ENCODE results near the gene KCTD17. TPM values are rescaled to one million over a fixed set of nuclear protein-coding genes. Genes with fewer than 3 reads are reported as not detected.

Gene KCTD17
- total RNA-seq, 1 donor from 2014 or later, result 46.9 TPM

DNA sequence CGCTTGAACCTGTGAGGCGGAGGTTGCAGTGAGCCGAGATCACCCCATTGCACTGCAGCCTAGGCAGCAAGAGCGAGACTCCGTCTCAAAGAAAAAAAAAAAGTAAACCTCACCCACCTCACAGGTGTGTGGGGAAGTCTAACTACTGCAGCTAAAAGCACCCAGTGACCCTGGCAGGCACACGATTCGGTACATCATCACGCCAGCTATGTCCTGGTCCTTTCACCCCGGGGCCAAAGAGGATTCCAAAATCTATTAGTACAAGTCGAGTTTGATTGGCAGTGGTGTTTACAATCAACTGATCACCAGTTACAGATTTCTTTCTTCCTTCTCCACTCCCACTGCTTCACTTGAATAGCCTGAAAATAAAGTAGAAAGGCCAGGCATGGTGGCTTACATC is 38.6 kb upstream of the KCTD17 start:
- Mint-ChIP-seq H3K27me3 (ENCODE audit: unreplicated experiment) (peaks cover 3% of the 10 kb centered on the region), H3K9me3 (ENCODE audit: unreplicated experiment) (no peaks in the 10 kb centered on the region), H3K36me3 (ENCODE audit: low read depth, unreplicated experiment) (no peaks in the 10 kb centered on the region), H3K4me3 (ENCODE audit: unreplicated experiment) (no peak overlapping the region), H3K27ac (ENCODE audit: unreplicated experiment) (no peak overlapping the region), H3K4me1 (ENCODE audit: unreplicated experiment) (peaks cover 27% of the 10 kb centered on the region)
- DNase-seq (ENCODE audit: low spot score), result no peak
- TF ChIP-seq, protein P1, sequence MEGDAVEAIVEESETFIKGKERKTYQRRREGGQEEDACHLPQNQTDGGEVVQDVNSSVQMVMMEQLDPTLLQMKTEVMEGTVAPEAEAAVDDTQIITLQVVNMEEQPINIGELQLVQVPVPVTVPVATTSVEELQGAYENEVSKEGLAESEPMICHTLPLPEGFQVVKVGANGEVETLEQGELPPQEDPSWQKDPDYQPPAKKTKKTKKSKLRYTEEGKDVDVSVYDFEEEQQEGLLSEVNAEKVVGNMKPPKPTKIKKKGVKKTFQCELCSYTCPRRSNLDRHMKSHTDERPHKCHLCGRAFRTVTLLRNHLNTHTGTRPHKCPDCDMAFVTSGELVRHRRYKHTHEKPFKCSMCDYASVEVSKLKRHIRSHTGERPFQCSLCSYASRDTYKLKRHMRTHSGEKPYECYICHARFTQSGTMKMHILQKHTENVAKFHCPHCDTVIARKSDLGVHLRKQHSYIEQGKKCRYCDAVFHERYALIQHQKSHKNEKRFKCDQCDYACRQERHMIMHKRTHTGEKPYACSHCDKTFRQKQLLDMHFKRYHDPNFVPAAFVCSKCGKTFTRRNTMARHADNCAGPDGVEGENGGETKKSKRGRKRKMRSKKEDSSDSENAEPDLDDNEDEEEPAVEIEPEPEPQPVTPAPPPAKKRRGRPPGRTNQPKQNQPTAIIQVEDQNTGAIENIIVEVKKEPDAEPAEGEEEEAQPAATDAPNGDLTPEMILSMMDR (IDR thresholded peaks at IDR 0.05; ENCODE audit: unreplicated experiment), result no peak

DNA sequence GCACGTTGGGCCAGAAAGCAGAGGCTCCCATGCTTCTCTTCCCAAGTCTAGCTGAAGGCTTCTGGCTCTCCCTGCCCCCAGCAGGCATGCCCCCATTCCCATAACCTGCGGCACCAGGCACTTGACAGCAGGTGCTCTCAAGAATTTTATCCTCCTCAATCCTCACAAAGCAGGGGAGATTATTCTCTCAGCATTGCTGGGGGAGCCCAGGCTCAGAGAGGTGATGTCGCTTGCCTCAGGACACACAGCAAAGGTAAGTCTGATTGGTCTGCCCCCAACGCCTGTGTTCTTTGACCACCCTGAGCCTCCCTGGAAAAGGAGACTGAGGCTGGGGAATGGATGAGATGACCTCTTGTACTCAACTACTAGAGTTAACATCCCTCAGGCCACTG is 37.1 kb upstream of the KCTD17 start:
- Mint-ChIP-seq H3K27ac (ENCODE audit: unreplicated experiment) (no peak overlapping the region), H3K27me3 (ENCODE audit: unreplicated experiment) (peaks cover 4% of the 10 kb centered on the region), H3K36me3 (ENCODE audit: low read depth, unreplicated experiment) (no peaks in the 10 kb centered on the region), H3K4me1 (ENCODE audit: unreplicated experiment) (peaks cover 13% of the 10 kb centered on the region), H3K9me3 (ENCODE audit: unreplicated experiment) (no peaks in the 10 kb centered on the region), H3K4me3 (ENCODE audit: unreplicated experiment) (no peak overlapping the region)
- TF ChIP-seq, protein P1 (IDR thresholded peaks at IDR 0.05; ENCODE audit: unreplicated experiment), result no peak
- no peak for DNase-seq (ENCODE audit: low spot score)

DNA sequence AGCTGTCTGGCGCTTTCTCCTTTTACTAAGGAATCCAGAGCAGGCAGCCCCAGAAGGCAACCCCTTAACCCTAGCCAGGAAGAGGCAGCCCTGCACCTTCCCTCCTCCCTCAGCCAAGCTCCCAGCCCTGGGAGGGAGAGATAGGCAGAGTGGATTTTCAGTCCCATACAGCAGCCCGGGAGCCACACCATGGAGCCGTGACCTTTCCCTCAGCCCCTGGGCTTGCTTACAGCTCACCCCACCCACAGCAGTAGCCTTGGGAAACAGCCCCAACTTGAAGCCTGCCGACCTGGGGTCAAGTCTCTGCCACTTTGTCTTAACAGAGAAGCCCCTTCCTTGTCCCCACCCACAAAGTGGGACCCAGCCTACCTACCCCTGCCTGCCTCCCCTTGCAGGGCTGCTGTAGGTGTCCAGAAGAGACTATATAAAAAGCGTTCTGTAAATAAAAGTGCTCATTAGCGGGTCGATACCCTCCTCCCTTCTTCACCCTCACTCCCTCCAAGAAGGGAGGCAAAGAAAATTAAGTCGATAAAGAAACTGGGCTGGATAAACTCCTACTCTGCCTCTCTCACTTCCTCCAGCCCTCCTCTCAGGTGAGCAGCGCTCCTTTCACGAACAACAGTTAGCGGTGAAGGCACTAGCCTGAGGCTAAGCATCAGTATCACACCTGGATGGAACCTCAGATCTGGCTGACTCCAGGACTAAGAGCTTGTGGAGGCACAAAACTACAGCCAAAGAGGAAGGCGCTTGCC is 36.5 kb upstream of the KCTD17 start:
- TF ChIP-seq, protein P1 (IDR thresholded peaks at IDR 0.05; ENCODE audit: unreplicated experiment), result no peak
- no peak for DNase-seq (ENCODE audit: low spot score)
- H3K4me1 Mint-ChIP-seq (ENCODE audit: unreplicated experiment), result peaks cover 8% of the 10 kb centered on the region
- H3K36me3 Mint-ChIP-seq (ENCODE audit: low read depth, unreplicated experiment), result no peaks in the 10 kb centered on the region
- no peak overlapping the region for H3K4me3 Mint-ChIP-seq (ENCODE audit: unreplicated experiment)
- H3K27ac Mint-ChIP-seq (ENCODE audit: unreplicated experiment), result no peak overlapping the region
- H3K27me3 Mint-ChIP-seq (ENCODE audit: unreplicated experiment), result peaks cover 2% of the 10 kb centered on the region
- no peaks in the 10 kb centered on the region for H3K9me3 Mint-ChIP-seq (ENCODE audit: unreplicated experiment)

DNA sequence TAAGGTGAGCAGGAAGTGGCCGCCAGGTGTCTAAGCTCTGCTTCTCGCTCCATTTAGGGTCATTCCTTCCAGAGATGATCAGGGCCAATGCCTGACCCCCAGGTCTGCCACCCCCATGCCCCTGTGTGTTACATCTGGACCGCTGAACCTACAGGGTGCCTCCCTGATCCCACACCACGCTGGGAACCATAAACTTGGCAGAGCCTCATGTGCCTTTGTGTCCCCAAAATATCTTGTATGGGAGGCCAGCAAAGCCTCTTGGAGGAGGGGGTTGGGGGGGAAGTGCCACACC is 36.0 kb upstream of the KCTD17 start:
- no peak for DNase-seq (ENCODE audit: low spot score)
- Mint-ChIP-seq H3K27ac (ENCODE audit: unreplicated experiment) (no peak overlapping the region), H3K27me3 (ENCODE audit: unreplicated experiment) (peaks cover 2% of the 10 kb centered on the region), H3K4me1 (ENCODE audit: unreplicated experiment) (peaks cover 11% of the 10 kb centered on the region), H3K4me3 (ENCODE audit: unreplicated experiment) (no peak overlapping the region), H3K36me3 (ENCODE audit: low read depth, unreplicated experiment) (no peaks in the 10 kb centered on the region), H3K9me3 (ENCODE audit: unreplicated experiment) (no peaks in the 10 kb centered on the region)
- TF ChIP-seq, protein P1 (IDR thresholded peaks at IDR 0.05; ENCODE audit: unreplicated experiment), result no peak

DNA sequence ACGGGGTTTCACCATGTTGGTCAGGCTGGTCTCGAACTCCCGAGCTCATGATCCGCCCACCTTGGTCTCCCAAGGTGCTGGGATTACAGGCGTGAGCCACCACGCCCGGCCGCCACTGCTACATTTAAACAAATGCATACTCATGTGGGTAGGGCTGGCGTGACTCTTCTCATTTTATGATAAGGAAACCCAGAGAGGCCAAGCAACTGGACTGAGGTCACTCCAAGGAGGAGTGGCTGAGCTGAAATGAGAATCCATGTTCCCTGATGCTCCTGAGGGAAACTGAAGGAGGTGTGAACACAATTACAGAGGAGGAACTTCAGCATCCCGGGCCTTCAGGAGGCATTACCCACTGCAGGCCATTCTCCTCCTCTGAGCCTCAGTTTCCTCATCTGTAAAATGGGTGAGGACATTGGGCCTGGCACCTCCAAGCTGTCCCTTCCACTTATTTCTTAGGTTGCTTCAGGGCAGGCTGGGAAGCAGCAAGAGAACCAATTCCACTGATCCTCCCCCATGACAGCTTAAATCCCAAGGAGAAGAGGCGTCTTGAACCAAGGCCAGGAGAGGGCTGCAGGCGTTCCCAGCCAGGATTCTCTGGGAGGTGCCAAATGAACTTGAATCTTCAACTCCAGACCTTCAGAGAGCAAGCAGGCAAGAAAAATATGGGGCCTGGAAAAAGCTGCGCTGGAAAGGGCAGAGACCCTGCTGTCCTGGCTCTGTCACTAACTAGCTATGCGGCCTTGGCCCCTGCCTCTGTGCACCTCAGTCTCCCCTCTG is 35.2 kb upstream of the KCTD17 start:
- Mint-ChIP-seq H3K4me3 (ENCODE audit: unreplicated experiment) (peak overlapping the region; percentile 62), H3K36me3 (ENCODE audit: low read depth, unreplicated experiment) (no peaks in the 10 kb centered on the region), H3K4me1 (ENCODE audit: unreplicated experiment) (peaks cover 15% of the 10 kb centered on the region), H3K9me3 (ENCODE audit: unreplicated experiment) (no peaks in the 10 kb centered on the region), H3K27ac (ENCODE audit: unreplicated experiment) (no peak overlapping the region), H3K27me3 (ENCODE audit: unreplicated experiment) (peaks cover 2% of the 10 kb centered on the region)
- TF ChIP-seq, protein P1 (IDR thresholded peaks at IDR 0.05; ENCODE audit: unreplicated experiment), result no peak
- no peak for DNase-seq (ENCODE audit: low spot score)

Measured in endothelial cell (in vitro differentiated cells).